Fibroblast of lung (primary cell): ENCODE results near the gene GPRIN2. TPM values are rescaled to one million over a fixed set of nuclear protein-coding genes. Genes with fewer than 3 reads are reported as not detected.
"Not testable (repeated sequence)": the region's sequence is repeated elsewhere in the genome, so short reads cannot be mapped to it uniquely, and the experiment has no call there.

Experiments
- DNase-seq, 2 donors: peaks; one replicate each; pipeline versions ENCODE4 v3.0.0 to v3.0.0-alpha.2; 2010; ENCODE audit warnings: low read depth in 2 of 2
- H2AFZ ChIP-seq: 2 replicates; pipeline ENCODE4 v1.5.1; 2012; ENCODE audit warnings: low read length, control low read depth, inconsistent platforms
- H3K27ac ChIP-seq: 2 replicates; pipeline ENCODE4 v1.5.1; 2011; ENCODE audit warnings: low read length, control low read depth; ENCODE audit not compliant: insufficient read depth
- H3K27me3 ChIP-seq: 2 replicates; pipeline ENCODE4 v1.5.1; 2011; ENCODE audit warnings: mild to moderate bottlenecking, low read length; ENCODE audit not compliant: control insufficient read depth, insufficient read depth
- H3K36me3 ChIP-seq: 2 replicates; pipeline ENCODE4 v1.5.1; 2011; ENCODE audit warnings: low read length; ENCODE audit not compliant: control insufficient read depth, insufficient read depth
- H3K4me1 ChIP-seq: 2 replicates; pipeline ENCODE4 v1.5.1; 2011; ENCODE audit warnings: low read length; ENCODE audit not compliant: control insufficient read depth, insufficient read depth; ENCODE audit errors: extremely low read depth
- H3K4me2 ChIP-seq: 2 replicates; pipeline ENCODE4 v1.5.1; 2011; ENCODE audit warnings: low read length, control low read depth; ENCODE audit not compliant: insufficient read depth; ENCODE audit errors: extremely low read depth
- H3K4me3 ChIP-seq, 4 experiments: fragments of 200-600 bp in 1 of 4; sonication (generic) in 1 of 4; replicated peaks in 1 of 4; 2 replicates each; pipeline ENCODE4 v1.5.1; 2011 to 2016; ENCODE audit warnings: low read length in 4 of 4, low read depth in 3 of 4, mild to moderate bottlenecking in 3 of 4, control low read depth in 2 of 4, inconsistent platforms in 1 of 4, mixed read lengths in 1 of 4; ENCODE audit not compliant: insufficient read depth in 1 of 4; ENCODE audit errors: control extremely low read depth in 1 of 4
- H3K79me2 ChIP-seq: 2 replicates; pipeline ENCODE4 v1.5.1; 2012; ENCODE audit warnings: mild to moderate bottlenecking, low read length, inconsistent platforms; ENCODE audit not compliant: control insufficient read depth, insufficient read depth
- H3K9ac ChIP-seq: 2 replicates; pipeline ENCODE4 v1.5.1; 2011; ENCODE audit warnings: mild to moderate bottlenecking, low read length, control low read depth; ENCODE audit not compliant: insufficient read depth
- H3K9me3 ChIP-seq: 2 replicates; pipeline ENCODE4 v1.5.1; 2012; ENCODE audit warnings: low read depth, low read length; ENCODE audit not compliant: control insufficient read depth, insufficient read depth
- H4K20me1 ChIP-seq: 2 replicates; pipeline ENCODE4 v1.5.1; 2011; ENCODE audit warnings: low read length; ENCODE audit not compliant: control insufficient read depth, insufficient read depth; ENCODE audit errors: extremely low read depth
- polyA plus RNA-seq, 2 donors: library from polyadenylated mRNA; depleted of rRNA in 1 of 2; stranded (reverse) in 1 of 2; unstranded in 1 of 2; fragments of >200 nt; gene quantifications; 2 replicates each; pipeline ENCODE4 v1.2.1, GENCODE V29; 2011 to 2012; ENCODE audit warnings: missing spikeins in 1 of 2
- total RNA-seq: library from RNA; depleted of rRNA; stranded (reverse); fragments of >200 nt; gene quantifications from 2 replicates; pipeline ENCODE4 v1.2.1, GENCODE V29; 2014
- TF ChIP-seq, protein P1 (sequence below), 2 donors: IDR thresholded peaks in 1 of 2; conservative IDR thresholded peaks in 1 of 2; 1 replicate in 1 of 2; 2 replicates in 1 of 2; pipeline ENCODE4 v1.5.1; 2011 to 2012; ENCODE audit warnings: low read length in 2 of 2, control low read depth in 1 of 2, inconsistent platforms in 1 of 2, low read depth in 1 of 2, mild to moderate bottlenecking in 1 of 2

GPRIN2 gene
- total and polyA plus RNA-seq, 2 donors (not counting 1 experiment from before 2014, with no cell fraction given) = not detected

DNA sequence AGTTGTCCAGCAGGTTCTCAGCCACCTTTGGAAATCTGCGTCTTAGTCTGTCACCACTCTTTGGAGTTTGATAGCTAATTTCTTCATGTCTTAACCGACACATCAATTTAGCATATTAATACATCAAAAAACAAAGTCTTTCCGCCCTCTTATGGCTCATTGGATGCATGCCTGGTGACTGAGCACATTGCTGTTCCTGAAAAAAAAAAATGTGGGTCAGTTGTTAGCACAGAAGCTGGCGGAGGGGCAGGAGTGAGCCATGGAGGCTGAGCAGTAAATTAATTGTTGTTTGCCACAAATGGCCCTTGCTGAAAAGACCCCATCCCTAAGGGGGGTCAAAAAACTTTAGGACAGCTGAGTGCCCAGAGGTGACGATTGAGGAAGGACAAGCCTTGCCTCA, 16.9 kb upstream of the GPRIN2 start:
- not testable (repeated sequence) for H3K36me3 ChIP-seq, H3K4me1 ChIP-seq, H3K27ac ChIP-seq, H4K20me1 ChIP-seq, H3K4me2 ChIP-seq, H3K79me2 ChIP-seq, H2AFZ ChIP-seq, H3K9ac ChIP-seq, H3K9me3 ChIP-seq, H3K27me3 ChIP-seq, H3K4me3 ChIP-seq
- DNase-seq = peak in 1 of 2 donors; percentile 44

DNA sequence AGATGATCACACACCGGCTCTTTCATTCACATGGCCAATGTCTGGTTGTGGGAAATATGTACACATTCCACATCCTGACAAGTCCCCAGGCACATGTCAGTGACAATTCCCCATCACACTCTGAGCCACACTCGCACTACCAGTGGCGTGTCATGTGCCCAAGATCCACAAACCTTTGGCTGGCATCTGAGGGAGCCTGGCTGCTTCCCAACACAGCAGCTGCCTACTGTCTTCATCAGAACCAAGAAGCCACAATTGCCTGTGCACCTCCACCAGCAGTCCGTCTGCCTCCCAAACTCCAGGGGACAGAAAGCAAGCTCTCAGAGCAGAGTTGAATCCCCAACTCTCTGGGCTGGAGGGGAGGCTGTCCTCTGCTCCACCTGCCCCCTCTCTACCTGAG, 16.3 kb upstream of the GPRIN2 start:
- H3K9ac ChIP-seq, H3K9me3 ChIP-seq, H3K4me3 ChIP-seq, H4K20me1 ChIP-seq, H3K4me2 ChIP-seq, H3K27ac ChIP-seq, H3K79me2 ChIP-seq, DNase-seq, H3K27me3 ChIP-seq, H2AFZ ChIP-seq, H3K4me1 ChIP-seq, H3K36me3 ChIP-seq: not testable (repeated sequence)

DNA sequence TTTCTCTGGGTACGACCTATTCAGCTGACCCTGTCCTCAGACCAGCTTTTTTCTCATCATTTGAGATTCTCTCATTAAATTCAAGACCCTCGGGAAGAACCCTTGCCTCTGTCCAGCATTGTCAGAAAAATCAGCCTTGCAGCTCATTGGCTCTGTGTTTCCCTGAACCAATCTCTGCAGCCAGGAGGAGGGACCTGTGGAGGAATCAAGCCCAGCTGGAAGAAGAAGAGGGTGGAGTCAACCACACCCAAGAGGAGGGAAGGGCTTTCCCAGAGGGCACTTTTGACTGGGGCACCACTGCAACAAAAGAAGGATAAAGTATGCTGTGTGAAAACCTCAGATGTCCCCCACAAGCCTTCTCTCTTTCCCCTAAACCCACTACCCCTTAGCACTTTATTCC, 14.2 kb upstream of the GPRIN2 start:
- not testable (repeated sequence) for H3K9ac ChIP-seq

DNA sequence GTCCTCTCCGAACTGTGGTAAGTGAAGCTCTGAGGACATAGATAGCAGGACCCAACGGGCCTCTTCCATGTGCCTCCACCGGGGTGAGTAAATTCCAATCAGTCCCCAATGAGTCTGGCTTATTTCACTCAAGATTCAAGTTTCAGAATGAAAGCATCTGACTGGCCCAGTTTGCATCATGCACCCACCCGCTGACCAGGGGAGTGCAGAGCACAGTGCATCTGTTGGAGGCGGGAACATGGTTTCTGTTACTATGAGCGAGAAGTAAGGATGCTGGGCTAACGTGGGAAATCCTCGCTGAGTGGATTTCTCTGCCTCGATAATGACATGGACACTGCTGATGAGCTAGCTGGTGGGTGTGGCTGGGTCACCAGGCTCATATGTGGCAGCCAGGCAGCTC, 10.7 kb upstream of the GPRIN2 start:
- not testable (repeated sequence) for H3K27me3 ChIP-seq, H3K9ac ChIP-seq, H3K4me2 ChIP-seq, H2AFZ ChIP-seq, H3K27ac ChIP-seq, H3K4me1 ChIP-seq, H3K79me2 ChIP-seq, H4K20me1 ChIP-seq, H3K9me3 ChIP-seq, H3K36me3 ChIP-seq, DNase-seq, H3K4me3 ChIP-seq

More for the DNA sequence above, 14.2 kb upstream of the GPRIN2 start:
- H3K4me3 ChIP-seq, H3K36me3 ChIP-seq, H3K4me1 ChIP-seq, H2AFZ ChIP-seq, H4K20me1 ChIP-seq, H3K9me3 ChIP-seq, DNase-seq, H3K27ac ChIP-seq, H3K4me2 ChIP-seq, H3K27me3 ChIP-seq, H3K79me2 ChIP-seq: not testable (repeated sequence)

DNA sequence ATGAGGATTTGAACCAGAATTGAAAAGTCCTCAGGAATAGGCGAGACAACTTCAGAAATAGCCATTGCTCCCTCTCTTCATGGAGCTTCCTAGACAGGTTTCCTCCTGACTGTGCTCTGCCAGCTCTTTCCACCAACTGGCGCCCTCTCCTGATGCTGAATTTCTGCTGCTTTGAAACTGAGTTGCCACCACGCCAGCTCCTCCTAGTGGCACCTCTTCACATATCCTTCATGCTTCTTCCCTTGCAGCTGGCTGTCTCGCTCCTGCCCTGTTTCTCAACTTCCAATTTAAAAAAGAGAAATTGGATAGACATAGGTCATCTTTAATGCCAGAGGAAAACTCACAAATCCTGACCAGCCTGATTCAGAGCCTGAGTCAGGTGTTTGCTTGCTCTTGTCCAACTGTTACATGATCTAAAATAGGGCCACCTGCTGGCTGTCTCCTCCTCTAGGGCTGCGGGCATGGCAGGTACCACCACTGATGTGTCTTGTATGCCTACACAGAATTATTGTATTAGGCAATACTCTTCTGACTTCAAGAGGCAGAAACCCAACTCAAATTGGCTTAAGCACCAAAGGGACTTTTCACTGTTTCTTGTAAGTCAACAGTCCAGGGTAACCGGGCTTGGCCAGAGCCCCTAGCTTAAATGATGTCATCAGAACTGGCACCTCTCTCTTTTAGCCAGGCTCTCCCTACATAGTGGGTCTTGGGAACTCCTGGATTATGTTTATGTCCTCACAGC, 9.3 kb upstream of the GPRIN2 start:
- not testable (repeated sequence) for H3K4me3 ChIP-seq, H3K79me2 ChIP-seq, H3K27ac ChIP-seq, H3K36me3 ChIP-seq, H4K20me1 ChIP-seq, H3K9me3 ChIP-seq, H3K4me2 ChIP-seq, H3K9ac ChIP-seq, H2AFZ ChIP-seq, H3K27me3 ChIP-seq, H3K4me1 ChIP-seq
- TF ChIP-seq, protein P1, sequence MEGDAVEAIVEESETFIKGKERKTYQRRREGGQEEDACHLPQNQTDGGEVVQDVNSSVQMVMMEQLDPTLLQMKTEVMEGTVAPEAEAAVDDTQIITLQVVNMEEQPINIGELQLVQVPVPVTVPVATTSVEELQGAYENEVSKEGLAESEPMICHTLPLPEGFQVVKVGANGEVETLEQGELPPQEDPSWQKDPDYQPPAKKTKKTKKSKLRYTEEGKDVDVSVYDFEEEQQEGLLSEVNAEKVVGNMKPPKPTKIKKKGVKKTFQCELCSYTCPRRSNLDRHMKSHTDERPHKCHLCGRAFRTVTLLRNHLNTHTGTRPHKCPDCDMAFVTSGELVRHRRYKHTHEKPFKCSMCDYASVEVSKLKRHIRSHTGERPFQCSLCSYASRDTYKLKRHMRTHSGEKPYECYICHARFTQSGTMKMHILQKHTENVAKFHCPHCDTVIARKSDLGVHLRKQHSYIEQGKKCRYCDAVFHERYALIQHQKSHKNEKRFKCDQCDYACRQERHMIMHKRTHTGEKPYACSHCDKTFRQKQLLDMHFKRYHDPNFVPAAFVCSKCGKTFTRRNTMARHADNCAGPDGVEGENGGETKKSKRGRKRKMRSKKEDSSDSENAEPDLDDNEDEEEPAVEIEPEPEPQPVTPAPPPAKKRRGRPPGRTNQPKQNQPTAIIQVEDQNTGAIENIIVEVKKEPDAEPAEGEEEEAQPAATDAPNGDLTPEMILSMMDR (conservative IDR thresholded peaks at IDR 0.05 in 1 of 2, IDR thresholded peaks at IDR 0.05 in 1 of 2; ENCODE audit: low read depth in 1 of 2, low read length in 2 of 2) = peak; percentile 70 to 71
- DNase-seq = peak; percentile 64 to 68
